GM18519 (cell line): ENCODE data around the gene AP4M1.

Source experiments
- ATAC-seq: cut with Tn5 transposase; IDR thresholded peaks from one replicate; pipeline ENCODE4 v1.9.1; 2021; ENCODE audit warnings: mild to moderate bottlenecking, moderate library complexity; ENCODE audit not compliant: unreplicated experiment, low FRiP score

AP4M1 gene

DNA sequence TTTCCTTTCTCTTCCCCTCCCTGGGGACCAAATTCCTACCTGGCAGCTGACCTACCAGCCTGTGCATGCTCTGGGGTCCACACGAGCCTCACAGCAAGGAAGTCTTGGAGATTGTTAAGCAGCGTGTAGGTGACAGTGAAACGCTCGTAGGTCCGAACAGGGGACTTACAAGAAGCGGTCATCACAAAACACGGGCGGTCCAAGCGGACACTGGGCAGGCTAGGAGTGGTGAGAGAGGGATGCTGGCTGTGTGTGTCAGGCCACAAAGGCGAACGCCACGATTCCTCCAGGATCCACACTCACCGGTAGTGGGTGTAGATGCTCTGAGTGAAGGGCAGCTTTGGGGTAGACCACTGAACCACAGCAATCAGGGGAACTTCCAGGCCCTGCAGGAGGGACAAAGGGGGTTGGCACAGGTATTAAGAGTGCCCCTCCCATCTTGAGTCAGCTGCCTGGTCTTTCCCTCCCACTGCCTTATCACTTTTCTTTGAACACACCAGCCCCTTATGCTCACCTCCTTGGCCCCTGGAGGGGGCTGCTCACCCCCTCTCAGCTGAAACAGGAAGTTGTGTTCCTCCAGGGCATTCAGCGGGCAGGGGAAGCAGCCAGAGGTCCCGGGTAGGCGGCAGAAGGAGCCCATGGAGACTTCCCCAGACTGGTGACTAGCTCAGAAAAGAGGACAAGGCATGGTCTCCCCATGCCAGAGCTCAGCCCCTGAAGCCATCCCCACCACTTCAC is 55.1 kb downstream of the AP4M1 start:
- ATAC-seq: no peak

DNA sequence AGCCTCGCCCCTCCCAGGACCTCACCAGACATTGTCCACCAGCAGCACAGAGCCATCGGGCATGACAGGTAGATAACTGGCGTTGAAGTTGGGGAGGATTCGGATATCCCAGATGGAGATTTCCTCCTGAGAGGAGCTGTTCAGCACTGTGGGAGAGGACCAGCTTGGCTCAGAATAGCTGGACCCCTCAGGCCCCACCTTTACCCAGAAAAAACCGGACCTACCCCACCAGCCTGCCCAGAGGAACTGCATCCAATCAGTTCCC is 55.6 kb downstream of the AP4M1 start:
- ATAC-seq: no peak

DNA sequence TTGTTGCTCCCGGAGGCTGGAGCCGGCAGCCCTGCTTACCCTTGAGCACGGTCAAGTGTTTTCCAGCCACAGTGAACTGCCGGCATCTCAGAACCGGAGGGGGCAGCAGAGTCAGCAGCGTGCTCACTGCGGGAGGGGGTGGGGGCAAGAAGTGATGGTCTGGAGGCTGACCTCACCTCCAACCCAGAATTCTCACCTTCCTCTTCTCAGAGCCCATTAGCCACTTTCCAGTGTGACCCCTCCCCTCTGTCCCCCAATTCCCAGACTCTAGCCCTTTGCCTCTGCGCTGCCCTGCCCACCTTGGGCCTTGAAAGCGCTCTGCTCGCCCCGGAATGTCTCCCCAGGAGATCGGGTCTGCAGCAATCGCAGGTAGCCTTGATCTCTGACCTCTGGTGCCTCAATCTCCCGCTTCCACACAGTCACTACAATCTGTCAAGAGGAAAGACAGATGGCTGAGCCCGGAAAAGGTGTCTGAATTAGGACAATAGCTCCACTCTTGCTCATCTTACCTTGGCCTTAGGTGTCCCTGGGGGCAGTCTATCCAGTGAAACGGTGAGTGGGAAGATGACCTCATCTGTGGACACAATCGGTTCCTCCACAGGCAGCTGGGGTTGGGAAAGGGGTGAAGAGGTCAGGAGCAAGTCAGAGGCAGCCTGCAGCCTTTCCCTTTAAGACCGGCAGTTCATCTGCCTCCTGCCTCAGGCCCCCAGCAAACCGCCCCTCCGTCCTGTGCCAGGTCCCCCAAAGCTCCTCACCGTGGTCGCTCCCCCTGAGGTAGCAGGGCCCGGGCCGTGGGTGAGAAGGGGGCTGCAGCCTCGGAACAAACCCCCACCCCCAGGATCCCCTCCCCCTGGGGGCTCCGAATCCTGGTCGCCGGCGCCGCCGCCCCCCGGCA is 56.1 kb downstream of the AP4M1 start:
- no peak for ATAC-seq
